Prostate gland (tissue), 2 donors: ENCODE results near the gene SUN3. TPM values are rescaled to one million over a fixed set of nuclear protein-coding genes. Genes with fewer than 3 reads are reported as not detected.

Source experiments
- DNase-seq: peaks from one replicate; pipeline ENCODE4 v3.0.0-alpha.2; 2019; ENCODE audit warnings: low spot score
- H3K27ac ChIP-seq, 2 donors: fragments of 200-600 bp; sonication (generic); 2 replicates each; pipeline ENCODE4 v1.5.1; 2017 to 2019
- H3K27me3 ChIP-seq: fragments of 200-600 bp; sonication (generic); replicated peaks from 2 replicates; pipeline ENCODE4 v1.5.1; 2019; ENCODE audit not compliant: insufficient read depth
- H3K36me3 ChIP-seq, 2 donors: fragments of 200-600 bp; sonication (generic); 1 replicate in 1 of 2; 2 replicates in 1 of 2; pipeline versions ENCODE4 v1.5.1 to v1.8.1; 2017 to 2019
- H3K4me1 ChIP-seq: fragments of 200-600 bp; sonication (generic); replicated peaks from 2 replicates; pipeline ENCODE4 v1.5.1; 2019
- H3K4me3 ChIP-seq, 2 donors: fragments of 200-600 bp; sonication (generic); 2 replicates each; pipeline ENCODE4 v1.5.1; 2017 to 2019
- H3K9me3 ChIP-seq: fragments of 200-600 bp; sonication (generic); 2 replicates; pipeline ENCODE4 v1.5.1; 2017
- CTCF ChIP-seq, 4 experiments: fragments of 200-600 bp in 2 of 4; fragments of 450-650 bp in 2 of 4; sonication (generic) in 2 of 4; IDR thresholded peaks; 1 replicate in 3 of 4; 2 replicates in 1 of 4; pipeline ENCODE4 v1.5.1; 2016 to 2019; ENCODE audit warnings: antibody characterized with exemption in 4 of 4, mild to moderate bottlenecking in 2 of 4, moderate library complexity in 2 of 4
- POLR2A ChIP-seq: fragments of 450-650 bp; IDR thresholded peaks from one replicate; pipeline ENCODE4 v1.6.1; 2016; ENCODE audit warnings: antibody characterized with exemption, mild to moderate bottlenecking
- POLR2AphosphoS5 ChIP-seq: sonication (generic); formaldehyde crosslinking; IDR thresholded peaks from one replicate; pipeline ENCODE4 v1.6.1; 2017; ENCODE audit warnings: antibody characterized with exemption
- WGBS: methylation state at CpG from one replicate; pipeline ENCODE4 v1.1.5; 2018; 5-methylcytosine and 5-hydroxymethylcytosine counted together
- intact Hi-C: fragments of 100-400 bp; cut with DNase I; formaldehyde crosslinking; loops from one replicate; pipeline ENCODE4 v1.14.2; 2022
- total RNA-seq, 2 donors: library from RNA; depleted of rRNA; stranded (reverse); fragments of >200 nt; gene quantifications; one replicate each; pipeline ENCODE4 v1.1.0, GENCODE V29; 2016

Gene SUN3
- total RNA-seq, 2 donors from 2014 or later = 4.5 TPM; not detected in 1

GRCh38 chr7:48049850-48050249 lies 20.9 kb upstream of the SUN3 start:
- H3K4me3 ChIP-seq = no peak overlapping the region
- WGBS = 84% methylated on average over 8 of the region's 8 CpGs
- no peaks in the 10 kb centered on the region for H3K4me1 ChIP-seq
- DNase-seq = no peak
- H3K27me3 ChIP-seq = no peaks in the 10 kb centered on the region
- no peak overlapping the region for H3K27ac ChIP-seq
- H3K9me3 ChIP-seq = no peaks in the 10 kb centered on the region
- intact Hi-C loops = no loop called here
- H3K36me3 ChIP-seq = no peaks in the 10 kb centered on the region
- TF ChIP-seq CTCF (IDR thresholded peaks at IDR 0.05) (no peak), POLR2AphosphoS5 (no peak), POLR2A (no peak)

- H3K27me3 ChIP-seq = no peaks in the 10 kb centered on the region
- no peaks in the 10 kb centered on the region for H3K9me3 ChIP-seq
- 92% methylated on average over 8 of the region's 8 CpGs for WGBS
- no peak for DNase-seq
- no peak overlapping the region for H3K4me3 ChIP-seq
- intact Hi-C loops = no loop called here
- H3K27ac ChIP-seq = no peak overlapping the region
- TF ChIP-seq POLR2A (no peak), CTCF (IDR thresholded peaks at IDR 0.05) (no peak), POLR2AphosphoS5 (no peak)
- no peaks in the 10 kb centered on the region for H3K36me3 ChIP-seq
- no peaks in the 10 kb centered on the region for H3K4me1 ChIP-seq
These were observed 19.2 kb upstream of the SUN3 start for GRCh38 chr7:48048113-48048512.

GRCh38 chr7:48046458-48046857 lies 17.6 kb upstream of the SUN3 start:
- intact Hi-C loops = no loop called here
- no peak for DNase-seq
- 65% methylated on average over 14 of the region's 14 CpGs for WGBS
- Histone ChIP-seq H3K27ac (no peak overlapping the region), H3K27me3 (no peaks in the 10 kb centered on the region), H3K36me3 (no peaks in the 10 kb centered on the region), H3K4me3 (no peak overlapping the region), H3K9me3 (no peaks in the 10 kb centered on the region), H3K4me1 (no peaks in the 10 kb centered on the region)
- no peak for TF ChIP-seq POLR2A
- TF ChIP-seq CTCF (IDR thresholded peaks at IDR 0.05) = no peak
- no peak for TF ChIP-seq POLR2AphosphoS5

GRCh38 chr7:48045195-48045765 lies 16.4 kb upstream of the SUN3 start:
- no peaks in the 10 kb centered on the region for H3K4me1 ChIP-seq
- intact Hi-C loops = no loop called here
- no peak for DNase-seq
- no peaks in the 10 kb centered on the region for H3K27me3 ChIP-seq
- H3K9me3 ChIP-seq = no peaks in the 10 kb centered on the region
- H3K36me3 ChIP-seq = no peaks in the 10 kb centered on the region
- 70% methylated on average over 9 of the region's 9 CpGs for WGBS
- no peak overlapping the region for H3K4me3 ChIP-seq
- no peak overlapping the region for H3K27ac ChIP-seq
- no peak for TF ChIP-seq POLR2A
- TF ChIP-seq CTCF (IDR thresholded peaks at IDR 0.05) = no peak
- no peak for TF ChIP-seq POLR2AphosphoS5

- Histone ChIP-seq H3K27me3 (no peaks in the 10 kb centered on the region), H3K4me1 (no peaks in the 10 kb centered on the region), H3K4me3 (no peak overlapping the region), H3K9me3 (no peaks in the 10 kb centered on the region), H3K36me3 (no peaks in the 10 kb centered on the region), H3K27ac (no peak overlapping the region)
- 47% methylated on average over 3 of the region's 3 CpGs for WGBS
- TF ChIP-seq POLR2A = no peak
- no peak for TF ChIP-seq POLR2AphosphoS5
- TF ChIP-seq CTCF (IDR thresholded peaks at IDR 0.05) = no peak
- intact Hi-C loops = no loop called here
- no peak for DNase-seq
These were observed 13.7 kb upstream of the SUN3 start for GRCh38 chr7:48042636-48043035.
